NCI-H226 (cell line): ENCODE measurements around the gene SCRN2.

Source experiments
- DNase-seq: peaks from one replicate; pipeline ENCODE4 v3.0.0-alpha.2; 2015

The SCRN2 gene

GRCh38 chr17:47844814-47845715, 4.0 kb upstream of the SCRN2 start:
- peak; percentile 29 for DNase-seq

GRCh38 chr17:47844227-47844626, 3.2 kb upstream of the SCRN2 start:
- peak; percentile 84 for DNase-seq

DNA sequence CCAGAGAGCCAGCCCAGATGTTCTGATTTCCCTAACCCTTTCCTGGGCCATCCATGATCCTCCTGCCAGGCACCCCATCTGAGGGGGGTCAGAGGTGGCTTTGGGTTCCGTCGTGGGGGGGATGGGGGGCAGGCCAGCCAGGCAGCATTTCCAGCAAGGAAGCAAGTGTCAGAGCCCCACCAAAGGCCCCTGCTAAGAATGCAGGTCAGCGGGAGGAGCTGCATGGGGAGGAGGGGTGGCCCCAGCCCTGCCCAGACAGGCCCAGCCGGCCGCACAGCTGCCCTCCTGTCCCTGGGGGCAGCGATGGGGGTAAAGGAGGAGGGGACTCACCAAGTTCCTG, 2.3 kb upstream of the SCRN2 start:
- DNase-seq = no peak

DNA sequence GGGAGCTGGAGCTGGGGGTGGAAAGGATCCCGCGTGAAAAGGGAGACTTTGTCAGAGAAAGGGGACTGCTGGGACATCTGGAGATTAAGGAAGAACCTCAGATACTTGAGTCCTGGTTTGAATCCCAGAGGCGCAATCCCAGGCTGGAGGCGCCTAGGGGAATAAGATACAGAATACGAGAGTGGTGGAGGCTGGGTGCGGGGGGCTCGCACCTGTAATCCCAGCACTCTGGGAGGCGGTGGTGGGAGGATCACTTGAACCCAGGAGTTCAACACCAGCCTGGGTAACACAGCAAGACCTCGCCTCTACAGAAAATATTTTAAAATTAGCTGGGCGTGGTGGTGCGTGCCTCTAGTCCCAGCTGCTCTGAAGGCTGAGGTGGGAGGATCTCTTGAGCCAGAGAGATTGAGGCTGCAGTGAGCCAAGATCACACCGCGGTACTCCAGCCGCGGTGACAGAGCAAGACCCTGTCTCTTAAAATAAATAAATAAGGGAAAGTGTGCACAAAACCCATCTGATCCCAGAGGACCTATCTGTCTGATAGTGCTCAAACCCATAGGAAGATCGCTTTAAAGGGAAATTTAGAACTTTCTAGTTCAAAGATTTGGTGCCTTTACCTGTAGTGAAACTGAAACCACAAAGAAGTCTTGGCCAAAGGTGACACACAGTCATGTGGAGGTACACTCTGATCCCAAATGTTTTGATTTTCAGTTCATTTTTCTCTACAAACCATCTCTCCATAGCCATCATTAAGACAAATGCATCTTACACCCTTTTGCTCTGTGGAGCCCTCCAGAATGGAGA, 617 bp upstream of the SCRN2 start:
- DNase-seq = no peak

DNA sequence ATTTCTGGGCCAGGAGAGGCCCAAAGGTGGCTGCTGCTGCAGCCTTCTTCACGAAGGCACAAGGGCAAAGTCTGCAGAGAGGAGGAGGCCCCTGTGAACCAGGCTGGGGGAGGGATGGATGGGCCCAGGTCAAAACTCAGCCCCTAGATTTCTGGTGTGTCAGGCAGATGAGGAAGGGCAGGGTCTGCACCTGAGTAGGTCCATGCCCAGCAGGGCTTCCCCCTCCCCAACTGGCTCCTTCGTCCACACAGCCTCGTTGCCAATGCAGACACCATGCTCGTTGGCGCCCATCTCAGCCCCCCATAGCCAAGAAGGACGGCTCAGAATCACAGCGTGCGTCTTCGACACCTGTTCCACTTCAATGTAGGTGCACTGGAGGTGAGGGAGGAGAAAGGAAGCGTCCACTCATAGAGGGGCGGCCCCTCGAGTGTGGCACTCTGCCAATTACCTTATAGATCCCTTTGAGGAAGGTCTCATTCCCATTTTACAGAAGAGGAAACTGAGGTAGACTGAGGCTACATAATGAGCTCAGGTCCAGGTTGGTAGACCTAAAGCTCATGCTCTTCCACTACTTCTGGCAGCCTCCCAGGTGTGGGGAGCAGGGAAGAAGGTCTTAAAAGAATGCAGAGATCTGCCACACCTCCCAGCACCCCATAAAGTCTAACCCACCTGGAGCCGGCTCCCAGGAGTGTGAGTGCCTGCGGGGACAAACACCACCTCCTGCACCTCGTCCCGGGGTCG, 902 bp downstream of the SCRN2 start:
- DNase-seq = no peak

GRCh38 chr17:47839071-47839470, 2.0 kb downstream of the SCRN2 start:
- no peak for DNase-seq

- no peak for DNase-seq
Observed at GRCh38 chr17:47838636-47839035, 2.4 kb downstream of the SCRN2 start.

- DNase-seq = no peak
Observed at GRCh38 chr17:47837401-47838039, 3.6 kb downstream of the SCRN2 start.

GRCh38 chr17:47836601-47837000, 4.5 kb downstream of the SCRN2 start:
- no peak for DNase-seq

GRCh38 chr17:47834756-47835155, 6.3 kb downstream of the SCRN2 start:
- DNase-seq = no peak

DNA sequence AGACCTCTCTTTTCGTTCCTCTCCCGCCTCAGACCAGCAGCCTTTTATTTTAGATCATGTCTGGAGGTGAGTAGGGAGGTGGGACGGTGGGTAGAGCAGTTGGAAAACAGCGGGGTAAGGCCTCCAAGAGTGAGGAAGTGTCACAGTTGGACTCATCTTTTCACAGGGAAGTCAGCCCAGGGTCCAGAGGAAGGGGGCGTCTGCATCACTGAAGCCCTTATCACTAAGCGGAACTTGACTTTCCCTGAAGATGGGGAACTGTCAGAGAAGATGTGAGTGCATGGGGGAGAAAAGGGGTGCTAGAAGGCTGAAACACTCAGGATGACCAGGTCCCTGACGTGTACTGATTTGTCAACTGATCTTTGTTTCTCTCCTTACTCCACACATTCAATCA, 9.1 kb downstream of the SCRN2 start:
- DNase-seq = no peak

GRCh38 chr17:47831003-47831933, 9.8 kb downstream of the SCRN2 start, which contains the start of the genes LRRC46 and MRPL10:
TSS of gene LRRC46 (plus strand) at chr17:47831670. CDS start at chr17:47831990, 320 bp downstream.
TSS of gene MRPL10 (minus strand) at chr17:47831541. CDS start at chr17:47831511, 30 bp downstream.
- peak; percentile 87 for DNase-seq

DNA sequence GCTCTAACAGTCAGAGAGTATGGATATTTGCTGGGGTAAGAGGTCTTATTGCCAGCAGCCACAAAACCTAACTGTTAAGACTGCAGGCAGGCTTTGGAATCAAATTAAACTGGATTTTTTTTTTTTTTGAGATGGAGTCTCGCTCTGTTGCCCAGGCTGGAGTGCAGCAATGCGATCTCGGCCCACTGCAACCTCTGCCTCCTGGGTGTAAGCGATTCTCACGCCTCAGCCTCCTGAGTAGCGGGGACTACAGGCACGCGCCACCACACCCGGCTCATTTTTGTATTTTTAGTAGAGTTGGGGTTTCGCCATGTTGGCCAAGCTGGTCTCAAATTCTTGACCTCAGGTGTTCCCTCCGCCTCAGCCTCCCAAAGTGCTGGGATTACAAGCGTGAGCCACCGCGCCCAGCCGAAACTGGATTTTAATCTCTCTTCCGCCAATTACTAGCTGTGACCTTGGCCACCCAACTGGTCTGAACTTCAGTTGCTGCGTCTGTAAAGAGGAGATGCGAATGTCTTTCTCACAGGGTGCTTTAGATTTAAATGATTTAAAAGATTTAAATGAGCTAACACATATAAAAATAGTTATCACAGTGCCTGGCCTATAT, 10.6 kb downstream of the SCRN2 start:
- no peak for DNase-seq

DNA sequence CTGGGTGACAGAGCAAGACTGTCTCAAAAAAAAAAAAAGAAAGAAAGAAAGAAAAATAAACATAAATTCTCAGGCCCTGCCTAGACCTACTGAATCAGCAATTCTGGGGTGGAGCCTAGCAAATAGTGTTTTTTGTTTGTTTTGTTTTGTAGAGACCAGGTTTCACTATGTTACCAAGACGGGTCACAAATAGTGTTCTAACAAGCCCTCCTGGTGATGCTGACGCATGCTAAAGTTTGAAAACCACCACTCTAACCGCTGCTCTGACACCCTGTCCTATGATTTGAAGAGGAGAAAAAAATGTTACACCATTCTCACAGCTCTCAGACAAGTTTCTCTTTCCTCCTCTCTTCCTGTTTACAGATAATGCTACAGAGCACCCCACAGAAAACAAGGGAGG, 11.2 kb downstream of the SCRN2 start:
- no peak for DNase-seq

DNA sequence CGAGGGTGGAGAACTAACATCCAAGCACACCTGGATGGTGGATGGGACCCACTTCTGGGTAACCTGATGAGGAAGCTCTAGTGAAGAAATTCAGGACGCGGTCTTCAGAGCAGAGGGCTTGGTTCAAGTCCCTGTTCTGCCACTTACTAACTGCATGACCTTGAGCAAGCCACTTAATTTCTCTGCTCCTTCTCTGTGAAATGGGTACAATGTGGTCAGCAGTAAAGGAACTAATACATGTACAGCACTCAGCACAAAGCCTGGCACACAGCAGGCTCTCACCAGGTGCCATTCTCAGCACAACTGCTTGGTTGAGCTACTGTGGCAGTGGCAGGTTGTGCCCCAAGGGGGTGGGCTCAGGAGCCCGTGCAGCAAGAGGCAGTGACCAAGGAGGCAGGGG, 17.6 kb downstream of the SCRN2 start:
- no peak for DNase-seq

DNA sequence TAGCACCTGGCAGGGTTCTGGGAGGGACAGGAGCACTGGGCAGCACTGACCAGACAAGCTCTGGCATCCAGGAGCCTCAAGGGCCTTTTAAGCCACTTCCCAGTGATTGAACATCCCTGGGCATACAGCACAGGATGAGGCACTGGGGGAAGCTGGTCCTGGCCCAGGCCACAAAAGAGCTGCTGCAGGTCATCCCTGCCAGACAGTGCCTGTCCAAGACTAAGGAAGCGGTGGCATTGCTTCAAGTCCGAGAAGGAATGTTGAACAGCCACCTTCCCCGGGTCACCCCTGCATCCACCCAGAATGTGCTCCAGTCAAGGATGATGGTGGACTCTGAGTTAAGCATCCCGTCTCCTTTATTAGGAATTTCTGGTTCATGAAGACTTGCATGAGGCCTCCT, 18.3 kb downstream of the SCRN2 start:
- no peak for DNase-seq

DNA sequence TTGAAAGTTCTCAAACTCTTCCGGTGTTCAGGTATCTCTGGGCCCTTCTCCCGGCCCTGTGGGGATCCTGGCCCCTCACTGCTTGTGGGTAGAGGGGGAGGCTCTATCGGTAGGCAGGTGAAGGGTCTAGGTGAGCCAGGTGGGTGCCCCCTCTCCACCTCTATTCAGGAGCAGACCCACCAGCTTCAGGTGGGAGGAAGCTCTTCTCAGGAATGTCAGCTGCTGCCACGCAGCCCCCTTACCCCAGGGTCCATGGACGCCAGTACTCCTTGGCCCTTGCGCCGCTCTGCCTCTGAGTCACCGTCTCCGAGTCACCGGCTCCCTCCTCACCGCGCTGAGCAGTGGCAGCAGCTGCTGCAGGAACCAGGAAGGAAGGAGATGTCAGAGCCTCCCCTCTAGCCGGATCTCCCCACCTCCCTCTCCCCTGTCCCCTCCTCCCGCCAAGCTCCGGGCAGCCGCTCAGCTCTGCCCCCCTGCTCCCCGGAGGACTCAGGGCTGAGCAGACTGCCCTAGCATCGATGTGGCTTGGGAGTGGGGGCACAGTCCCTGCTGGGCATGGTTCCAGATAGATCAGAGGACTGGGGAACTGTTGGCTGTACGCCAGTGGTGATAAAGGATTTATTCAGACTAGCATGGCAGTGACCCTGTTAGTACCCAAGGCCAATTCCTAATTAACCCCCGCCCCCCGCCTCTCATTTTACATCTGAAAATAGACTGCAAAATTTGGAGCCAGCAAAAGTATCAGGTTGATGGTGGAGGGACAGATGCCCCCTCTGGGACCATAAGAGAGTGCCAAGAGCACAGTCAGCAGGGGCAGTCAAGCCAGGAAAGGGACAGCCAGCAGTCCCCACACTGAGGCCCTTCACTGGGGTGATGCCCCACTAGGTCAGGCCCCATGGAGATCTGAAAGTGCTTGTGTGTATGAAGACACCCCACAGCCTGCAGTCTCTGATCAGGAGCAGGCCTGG, 19.4 kb downstream of the SCRN2 start, which contains the start of gene OSBPL7:
Gene OSBPL7 (minus strand): TSS at position 371 of the 968 bp plus-strand sequence. CDS start 1,516 bp downstream, outside the sequence.
- peak; percentile 75 for DNase-seq

DNA sequence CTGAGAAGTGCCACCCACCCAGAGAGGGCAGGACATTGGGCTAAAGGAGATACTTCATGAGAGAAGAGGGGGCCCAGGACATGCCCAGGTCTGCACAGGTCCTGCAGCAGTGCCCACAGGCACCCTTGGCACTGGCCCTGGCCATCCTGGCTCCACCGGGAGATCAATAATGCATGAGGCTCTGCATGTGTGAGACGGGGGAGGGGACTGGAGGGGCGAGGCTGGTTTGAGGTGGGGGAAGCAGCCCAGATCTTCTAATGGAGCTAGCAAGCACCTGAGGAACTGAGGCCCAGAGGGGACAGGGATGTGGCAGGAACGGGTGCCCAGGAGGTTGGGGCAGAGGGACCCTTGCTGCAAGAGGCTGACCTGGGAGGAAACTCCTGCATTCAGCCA, 20.0 kb downstream of the SCRN2 start:
- DNase-seq = no peak

DNA sequence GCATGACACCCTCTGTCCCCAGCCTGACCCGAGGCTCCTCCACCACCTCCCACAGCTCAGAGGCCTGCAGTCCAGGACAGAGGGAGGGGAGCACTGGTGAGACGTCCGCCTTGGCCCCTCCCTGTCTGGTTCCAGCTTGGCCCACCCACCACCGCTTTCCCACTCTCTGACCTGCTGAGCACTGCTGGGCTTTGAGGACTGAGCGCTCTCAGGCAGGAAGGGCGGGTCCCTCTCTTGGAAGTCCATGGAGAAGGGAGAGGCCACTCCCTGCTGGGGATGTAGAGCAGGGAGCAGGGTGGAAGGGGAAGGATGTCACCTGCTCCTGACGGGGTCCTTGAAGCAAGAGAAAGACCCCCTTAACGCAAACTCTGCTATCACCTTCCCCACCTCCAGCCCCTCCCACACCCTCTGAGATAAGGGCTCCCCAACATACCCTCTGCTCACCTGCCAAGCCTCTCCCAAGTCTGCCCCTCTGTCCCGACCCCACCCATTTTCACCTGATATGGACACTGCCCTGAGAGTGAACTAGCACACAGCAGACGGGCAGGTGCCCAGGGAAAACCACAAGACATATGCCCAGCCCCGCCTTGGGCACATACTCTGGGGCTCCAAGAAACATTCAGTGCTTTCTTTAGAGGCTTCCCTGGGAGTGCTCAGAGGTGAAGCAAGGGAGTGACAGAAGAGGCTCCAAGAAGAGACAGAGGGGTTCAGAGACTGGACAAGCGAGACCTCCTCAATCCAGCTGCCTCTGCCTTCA, 20.9 kb downstream of the SCRN2 start:
- no peak for DNase-seq
